HCT116 (cell line): ENCODE measurements around the gene HABP2. TPM values are rescaled to one million over a fixed set of nuclear protein-coding genes. Genes with fewer than 3 reads are reported as not detected.

Source experiments
- ATAC-seq: fragments of 200-7000 bp; cut with Tn5 transposase; 2 replicates; pipeline ENCODE4 v1.9.1; 2020; ENCODE audit warnings: mild to moderate bottlenecking, moderate library complexity
- BruUV-seq: library from RNA; stranded (reverse); fragments of 400-500 nt; replicated peaks from 2 replicates; lab custom pipeline; 2021; lab: Mats Ljungman, UMichigan
- CTCF ChIA-PET: fragments of 300-600 bp; sonication (Branson Sonifier 250); formaldehyde crosslinking; loops from one replicate; lab custom pipeline; 2021; ENCODE audit warnings: antibody characterized with exemption; lab: Charles Lee
- POLR2A ChIA-PET: fragments of 300-600, 350-600 bp; sonication (Branson Sonifier 250); formaldehyde crosslinking; loops from one replicate; lab custom pipeline; 2021; ENCODE audit warnings: antibody characterized with exemption; lab: Charles Lee
- RAD21 ChIA-PET, 2 experiments: fragments of 300-600 bp; sonication (Branson Sonifier 250); formaldehyde crosslinking; loops; one replicate each; lab custom pipeline; 2023; ENCODE audit warnings: low total read pairs in 2 of 2; ENCODE audit not compliant: uncharacterized antibody in 2 of 2, unreplicated experiment in 2 of 2, low non-redundant PET in 1 of 2; lab: Charles Lee
- DNase-seq: peaks from one replicate; pipeline ENCODE4 v3.0.0-alpha.2; 2010; ENCODE audit warnings: low read depth, low spot score
- H2AFZ ChIP-seq: fragments of 200-600 bp; shearing (Covaris generic), sonication (generic); 2 replicates; pipeline ENCODE4 v1.6.1; 2017; ENCODE audit warnings: low read depth, mixed run types, mixed read lengths, antibody characterized with exemption, low read length; ENCODE audit not compliant: poor library complexity, severe bottlenecking
- H3K27ac ChIP-seq: 2 replicates; pipeline ENCODE4 v1.5.1; 2012; ENCODE audit warnings: low read depth, low read length
- H3K27me3 ChIP-seq: fragments of 200-600 bp; sonication (generic); 2 replicates; pipeline ENCODE4 v1.6.1; 2016; ENCODE audit warnings: mixed run types, low read length, mixed read lengths; ENCODE audit not compliant: insufficient read depth
- H3K36me3 ChIP-seq, 2 experiments: fragments of 200-500 bp in 1 of 2; fragments of 200-600 bp in 1 of 2; sonication (Bioruptor generic) in 1 of 2; sonication (generic) in 1 of 2; 2 replicates each; pipeline versions ENCODE4 v1.5.1 to v1.6.1; 2014 to 2016; ENCODE audit warnings: low read length in 2 of 2, inconsistent platforms in 1 of 2, mixed read lengths in 1 of 2, mixed run types in 1 of 2; ENCODE audit not compliant: insufficient read depth in 2 of 2, control insufficient read depth in 1 of 2
- H3K4me1 ChIP-seq, 2 experiments: fragments of 200-600 bp in 1 of 2; sonication (generic) in 1 of 2; 2 replicates each; pipeline versions ENCODE4 v1.5.1 to v1.6.1; 2012 to 2017; ENCODE audit warnings: low read length in 2 of 2, inconsistent platforms in 1 of 2, mild to moderate bottlenecking in 1 of 2, mixed read lengths in 1 of 2, mixed run types in 1 of 2, moderate library complexity in 1 of 2; ENCODE audit not compliant: insufficient read depth in 2 of 2, control insufficient read depth in 1 of 2
- H3K4me2 ChIP-seq: fragments of 200-600 bp; sonication (generic); 2 replicates; pipeline ENCODE4 v1.6.1; 2017; ENCODE audit warnings: mixed run types, low read length, mixed read lengths
- H3K4me3 ChIP-seq, 2 experiments: fragments of 200-600 bp in 1 of 2; sonication (generic) in 1 of 2; replicated peaks in 1 of 2; 2 replicates each; pipeline ENCODE4 v1.5.1; 2011 to 2016; ENCODE audit warnings: low read length in 2 of 2, control low read depth in 1 of 2, low read depth in 1 of 2, mild to moderate bottlenecking in 1 of 2, mixed read lengths in 1 of 2, mixed run types in 1 of 2
- H3K79me2 ChIP-seq: fragments of 200-600 bp; sonication (generic); 2 replicates; pipeline ENCODE4 v1.6.1; 2017; ENCODE audit warnings: mild to moderate bottlenecking, mixed run types, low read length, moderate library complexity, mixed read lengths; ENCODE audit not compliant: insufficient read depth
- H3K9ac ChIP-seq: fragments of 200-600 bp; sonication (generic); 2 replicates; pipeline ENCODE4 v1.6.1; 2016; ENCODE audit warnings: low read length, mixed read lengths
- H3K9me2 ChIP-seq: fragments of 200-600 bp; sonication (generic), shearing (Covaris generic); 2 replicates; pipeline ENCODE4 v1.6.1; 2017; ENCODE audit warnings: mixed run types, mild to moderate bottlenecking, moderate library complexity; ENCODE audit not compliant: insufficient read depth
- H3K9me3 ChIP-seq, 2 experiments: fragments of 200-500 bp in 1 of 2; fragments of 200-600 bp in 1 of 2; sonication (Bioruptor generic) in 1 of 2; sonication (generic) in 1 of 2; 2 replicates each; pipeline ENCODE4 v1.6.1; 2014 to 2017; ENCODE audit warnings: low read length in 2 of 2, mixed read lengths in 2 of 2, inconsistent platforms in 1 of 2, low read depth in 1 of 2, mild to moderate bottlenecking in 1 of 2, mixed run types in 1 of 2, moderate library complexity in 1 of 2; ENCODE audit not compliant: control insufficient read depth in 1 of 2, insufficient read depth in 1 of 2
- H4K20me1 ChIP-seq: fragments of 200-600 bp; sonication (generic), shearing (Covaris generic); 2 replicates; pipeline ENCODE4 v1.6.1; 2017; ENCODE audit warnings: mixed run types, mild to moderate bottlenecking, moderate library complexity; ENCODE audit not compliant: insufficient read depth
- CBX3 ChIP-seq: IDR thresholded peaks from 2 replicates; pipeline ENCODE4 v1.6.1; 2012; ENCODE audit warnings: low read depth
- CTCF ChIP-seq, 3 experiments: fragments of 200-600 bp in 1 of 3; sonication (generic) in 1 of 3; IDR thresholded peaks in 2 of 3; conservative IDR thresholded peaks in 1 of 3; 2 replicates each; pipeline ENCODE4 v1.5.1; 2012 to 2017; ENCODE audit warnings: low read depth in 2 of 3, low read length in 2 of 3, antibody characterized with exemption in 1 of 3, borderline replicate concordance in 1 of 3, control low read depth in 1 of 3, mild to moderate bottlenecking in 1 of 3, mixed read lengths in 1 of 3, mixed run types in 1 of 3, moderate library complexity in 1 of 3; ENCODE audit not compliant: insufficient read depth in 1 of 3
- ELF1 ChIP-seq: IDR thresholded peaks from 2 replicates; pipeline ENCODE4 v1.6.1; 2012; ENCODE audit warnings: low read depth, borderline replicate concordance
- EZH2 ChIP-seq: fragments of 200-600 bp; sonication (generic); IDR thresholded peaks from 2 replicates; pipeline ENCODE4 v1.6.1; 2017; ENCODE audit warnings: antibody characterized with exemption, mixed run types
- EZH2phosphoT487 ChIP-seq: fragments of 200-600 bp; IDR thresholded peaks from 2 replicates; pipeline ENCODE4 v1.6.1; 2018; ENCODE audit warnings: antibody characterized with exemption, borderline replicate concordance
- JUND ChIP-seq: IDR thresholded peaks from 2 replicates; pipeline ENCODE4 v1.6.1; 2012
- POLR2A ChIP-seq: IDR thresholded peaks from 2 replicates; pipeline ENCODE4 v1.7.0; 2011; ENCODE audit warnings: borderline replicate concordance; ENCODE audit not compliant: insufficient read depth, insufficient read length; ENCODE audit errors: extremely low read depth
- POLR2AphosphoS5 ChIP-seq: IDR thresholded peaks from 2 replicates; pipeline ENCODE4 v1.6.1; 2011; ENCODE audit warnings: mild to moderate bottlenecking, low read depth, low read length, moderate library complexity
- SIN3A ChIP-seq: IDR thresholded peaks from 2 replicates; pipeline ENCODE4 v1.6.1; 2012; ENCODE audit warnings: low read depth
- SP1 ChIP-seq: IDR thresholded peaks from 2 replicates; pipeline ENCODE4 v1.6.1; 2012; ENCODE audit warnings: low read depth
- SRF ChIP-seq: IDR thresholded peaks from 2 replicates; pipeline ENCODE4 v1.6.1; 2012; ENCODE audit warnings: low read depth
- TCF7L2 ChIP-seq: IDR thresholded peaks from 2 replicates; pipeline ENCODE4 v1.7.0; 2011; ENCODE audit warnings: borderline replicate concordance, inconsistent platforms; ENCODE audit not compliant: insufficient read depth, insufficient read length; ENCODE audit errors: extremely low read depth
- YY1 ChIP-seq: IDR thresholded peaks from 2 replicates; pipeline ENCODE4 v1.6.1; 2011; ENCODE audit warnings: low read length, low read depth, moderate library complexity, mild to moderate bottlenecking; ENCODE audit not compliant: insufficient replicate concordance; ENCODE audit errors: extremely low read depth
- ZNF274 ChIP-seq: fragments of 200-500 bp; sonication (Bioruptor generic); IDR thresholded peaks from 2 replicates; pipeline ENCODE4 v1.6.1; 2014; ENCODE audit warnings: mild to moderate bottlenecking, low read depth, low read length, inconsistent platforms
- intact Hi-C: fragments of 100-400 bp; cut with micrococcal nuclease; formaldehyde crosslinking; loops from 2 replicates; pipeline ENCODE4 v1.10.0; 2022
- total RNA-seq: library from RNA; stranded (reverse); gene quantifications from one replicate; pipeline ENCODE4 v1.2.1, GENCODE V29; 2021; ENCODE audit not compliant: unreplicated experiment
- TF ChIP-seq, protein P1 (sequence below): IDR thresholded peaks from 2 replicates; pipeline ENCODE4 v1.6.1; 2012
- TF ChIP-seq, protein P2 (sequence below): IDR thresholded peaks from 2 replicates; pipeline ENCODE4 v1.6.1; 2011; ENCODE audit warnings: mild to moderate bottlenecking, low read length, moderate library complexity; ENCODE audit not compliant: insufficient replicate concordance; ENCODE audit errors: extremely low read depth

HABP2 gene
- total RNA-seq, 1 experiment from 2014 or later, result 0.20 TPM

- no peaks in the 10 kb centered on the region for H3K9me3 ChIP-seq
- no peaks in the 10 kb centered on the region for H3K9me2 ChIP-seq
- ATAC-seq (no peak), DNase-seq (no peak)
- no peak overlapping the region for H2AFZ ChIP-seq
- ChIA-PET RAD21 (interaction anchor here in 1 of 2 experiments (1.0 kb wide), 1 partner anchor 1048 kb away, joined by 5 read pairs; no protein-coding TSS in a partner anchor), CTCF (interaction anchor here (1.1 to 1.8 kb wide), 5 partner anchors 10 to 135 kb away, joined by 3 to 7 read pairs (median 4); no protein-coding TSS in a partner anchor), POLR2A (no interaction called here)
- intact Hi-C loops, result loop anchor here (5.0 to 10.0 kb wide), 3 partner anchors 133 to 798 kb away; no protein-coding TSS in a partner anchor
- H3K4me3 ChIP-seq, result no peak overlapping the region
- no peaks in the 10 kb centered on the region for H3K79me2 ChIP-seq
- peaks cover 9 to 11% of the 10 kb centered on the region in 2 experiments; a peak in 3 of 4 replicates for H3K4me1 ChIP-seq
- no peaks in the 10 kb centered on the region for H3K27me3 ChIP-seq
- no peak overlapping the region for H3K27ac ChIP-seq
- BruUV-seq, result no TSS peak
- H4K20me1 ChIP-seq, result no peaks in the 10 kb centered on the region
- no peak overlapping the region for H3K9ac ChIP-seq
- H3K4me2 ChIP-seq, result no peak overlapping the region
- no peaks in the 10 kb centered on the region for H3K36me3 ChIP-seq
- TF ChIP-seq CBX3 (no peak), TCF7L2 (no peak), POLR2A (no peak), EZH2 (no peak), YY1 (no peak), ZNF274 (no peak), POLR2AphosphoS5 (no peak), CTCF (IDR thresholded peaks at IDR 0.05 in 2 of 3, conservative IDR thresholded peaks at IDR 0.05 in 1 of 3; ENCODE audit: borderline replicate concordance in 1 of 3, insufficient read depth in 1 of 3, low read depth in 2 of 3, low read length in 2 of 3) (no peak), SIN3A (no peak), SRF (no peak), JUND (no peak), ELF1 (no peak), SP1 (no peak), EZH2phosphoT487 (no peak)
- TF ChIP-seq, protein P1, sequence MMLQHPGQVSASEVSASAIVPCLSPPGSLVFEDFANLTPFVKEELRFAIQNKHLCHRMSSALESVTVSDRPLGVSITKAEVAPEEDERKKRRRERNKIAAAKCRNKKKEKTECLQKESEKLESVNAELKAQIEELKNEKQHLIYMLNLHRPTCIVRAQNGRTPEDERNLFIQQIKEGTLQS, result no peak
- TF ChIP-seq, protein P2, sequence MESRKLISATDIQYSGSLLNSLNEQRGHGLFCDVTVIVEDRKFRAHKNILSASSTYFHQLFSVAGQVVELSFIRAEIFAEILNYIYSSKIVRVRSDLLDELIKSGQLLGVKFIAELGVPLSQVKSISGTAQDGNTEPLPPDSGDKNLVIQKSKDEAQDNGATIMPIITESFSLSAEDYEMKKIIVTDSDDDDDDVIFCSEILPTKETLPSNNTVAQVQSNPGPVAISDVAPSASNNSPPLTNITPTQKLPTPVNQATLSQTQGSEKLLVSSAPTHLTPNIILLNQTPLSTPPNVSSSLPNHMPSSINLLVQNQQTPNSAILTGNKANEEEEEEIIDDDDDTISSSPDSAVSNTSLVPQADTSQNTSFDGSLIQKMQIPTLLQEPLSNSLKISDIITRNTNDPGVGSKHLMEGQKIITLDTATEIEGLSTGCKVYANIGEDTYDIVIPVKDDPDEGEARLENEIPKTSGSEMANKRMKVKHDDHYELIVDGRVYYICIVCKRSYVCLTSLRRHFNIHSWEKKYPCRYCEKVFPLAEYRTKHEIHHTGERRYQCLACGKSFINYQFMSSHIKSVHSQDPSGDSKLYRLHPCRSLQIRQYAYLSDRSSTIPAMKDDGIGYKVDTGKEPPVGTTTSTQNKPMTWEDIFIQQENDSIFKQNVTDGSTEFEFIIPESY, result no peak
These were observed 32.6 kb upstream of the HABP2 start for GRCh38 chr10:113520261-113520660.
